ENCODE results near the gene FAM20B. TPM values are rescaled to one million over a fixed set of nuclear protein-coding genes. Genes with fewer than 3 reads are reported as not detected.

FAM20B gene
- total RNA-seq, 2 donors from 2014 or later, result 47.7 to 52.4 TPM

DNA sequence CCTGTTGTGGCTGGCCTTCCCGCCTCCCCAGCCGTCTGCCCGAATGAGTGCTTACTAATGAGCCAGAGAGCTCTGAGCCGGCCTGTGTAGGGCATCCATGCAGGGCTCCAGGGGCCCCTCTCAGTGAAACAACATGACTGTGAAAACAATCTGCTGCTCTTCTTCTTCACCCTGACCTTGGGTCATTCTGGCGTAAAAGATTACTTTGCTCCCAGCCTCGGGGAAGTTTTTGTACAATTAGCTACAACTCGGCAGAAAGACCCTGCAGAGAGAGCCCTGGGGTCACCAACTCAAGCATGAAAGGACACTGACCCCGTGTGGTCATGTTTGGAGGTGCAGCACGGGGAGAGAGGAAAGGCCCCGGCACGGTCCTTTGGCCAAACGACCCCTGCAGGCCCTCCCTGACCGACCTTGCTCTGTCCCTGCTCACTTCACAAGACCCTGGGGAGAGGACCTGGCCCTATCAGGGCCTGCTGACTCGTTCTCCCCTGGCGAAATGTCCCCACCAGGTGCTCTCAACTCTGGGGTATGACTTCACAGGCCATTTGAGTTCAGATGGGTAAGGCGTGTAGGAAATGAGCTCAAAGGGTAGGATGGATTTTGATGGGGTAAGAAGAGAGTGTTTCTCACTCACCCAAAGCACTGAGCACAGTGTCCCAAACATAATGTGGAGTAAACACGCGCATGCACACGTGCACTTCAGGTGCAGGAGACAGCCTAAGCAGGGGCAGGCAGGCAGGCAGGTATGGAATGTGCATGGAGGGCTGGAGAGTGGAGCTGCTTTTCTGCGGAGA lies 22.9 kb upstream of the FAM20B start:
- no peaks in the 10 kb centered on the region for H3K27me3 Mint-ChIP-seq (ENCODE audit: insufficient read depth)
- H3K4me3 ChIP-seq (ENCODE audit: low read length), result no peak overlapping the region
- peak; percentile 98 for DNase-seq
- peaks cover 5% of the 10 kb centered on the region for H3K4me1 Mint-ChIP-seq
- no peak overlapping the region for H3K9ac ChIP-seq (ENCODE audit: extremely low read depth, low read length, poor library complexity, severe bottlenecking)
- no peaks in the 10 kb centered on the region for H3K9me3 ChIP-seq (ENCODE audit: control insufficient read depth, low read length)
- H3K36me3 ChIP-seq (ENCODE audit: control insufficient read depth, insufficient read depth, low read length), result no peaks in the 10 kb centered on the region
- TF ChIP-seq, protein P1, sequence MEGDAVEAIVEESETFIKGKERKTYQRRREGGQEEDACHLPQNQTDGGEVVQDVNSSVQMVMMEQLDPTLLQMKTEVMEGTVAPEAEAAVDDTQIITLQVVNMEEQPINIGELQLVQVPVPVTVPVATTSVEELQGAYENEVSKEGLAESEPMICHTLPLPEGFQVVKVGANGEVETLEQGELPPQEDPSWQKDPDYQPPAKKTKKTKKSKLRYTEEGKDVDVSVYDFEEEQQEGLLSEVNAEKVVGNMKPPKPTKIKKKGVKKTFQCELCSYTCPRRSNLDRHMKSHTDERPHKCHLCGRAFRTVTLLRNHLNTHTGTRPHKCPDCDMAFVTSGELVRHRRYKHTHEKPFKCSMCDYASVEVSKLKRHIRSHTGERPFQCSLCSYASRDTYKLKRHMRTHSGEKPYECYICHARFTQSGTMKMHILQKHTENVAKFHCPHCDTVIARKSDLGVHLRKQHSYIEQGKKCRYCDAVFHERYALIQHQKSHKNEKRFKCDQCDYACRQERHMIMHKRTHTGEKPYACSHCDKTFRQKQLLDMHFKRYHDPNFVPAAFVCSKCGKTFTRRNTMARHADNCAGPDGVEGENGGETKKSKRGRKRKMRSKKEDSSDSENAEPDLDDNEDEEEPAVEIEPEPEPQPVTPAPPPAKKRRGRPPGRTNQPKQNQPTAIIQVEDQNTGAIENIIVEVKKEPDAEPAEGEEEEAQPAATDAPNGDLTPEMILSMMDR (conservative IDR thresholded peaks at IDR 0.05), result peak; percentile 99
- no peaks in the 10 kb centered on the region for H3K36me3 Mint-ChIP-seq (ENCODE audit: low read depth)
- no peaks in the 10 kb centered on the region for H3K27me3 ChIP-seq (ENCODE audit: control insufficient read depth, insufficient read depth, low read length, poor library complexity, severe bottlenecking)
- no peaks in the 10 kb centered on the region for H3K4me1 ChIP-seq (ENCODE audit: control insufficient read depth, insufficient read depth, low read length)
- no peak overlapping the region for H3K4me3 Mint-ChIP-seq
- peak overlapping the region; percentile 32 for H3K27ac ChIP-seq (ENCODE audit: low read depth, low read length)
- H3K27ac Mint-ChIP-seq, result peak overlapping the region; percentile 59
- WGBS, 2 experiments (ENCODE audit: insufficient coverage in 1 of 2, insufficient read length in 1 of 2), result 40 to 42% methylated on average over 12 to 20 of the region's 20 CpGs
- no peaks in the 10 kb centered on the region for H3K9me3 Mint-ChIP-seq

DNA sequence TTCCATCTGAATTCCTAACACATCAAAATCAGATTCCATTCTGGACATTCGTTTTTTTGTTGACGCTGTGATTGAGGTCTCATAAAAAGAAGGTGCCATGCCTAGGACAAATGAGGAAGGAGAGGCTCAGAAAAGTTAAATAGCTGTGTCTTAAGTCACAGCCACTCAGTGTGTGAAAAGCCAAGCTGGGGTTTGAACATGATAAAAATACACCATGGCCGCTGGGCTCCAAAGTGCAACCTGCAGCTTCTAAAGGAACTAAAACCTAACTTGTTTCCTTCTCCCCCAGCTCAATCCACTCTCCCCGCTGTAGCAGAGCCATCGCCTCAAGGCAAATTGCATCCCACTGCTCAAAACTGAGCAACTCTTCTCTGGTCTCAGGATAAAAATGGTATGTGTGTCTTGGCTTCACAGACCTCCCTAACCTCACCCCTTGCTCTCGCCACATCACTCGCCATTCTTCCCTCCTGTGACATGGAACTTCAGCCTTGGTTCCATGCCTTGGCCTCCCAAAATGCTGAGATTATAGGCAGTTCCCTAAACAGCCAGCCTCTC lies 22.1 kb upstream of the FAM20B start:
- Histone ChIP-seq H3K9me3 (ENCODE audit: control insufficient read depth, low read length) (no peaks in the 10 kb centered on the region), H3K4me1 (ENCODE audit: control insufficient read depth, insufficient read depth, low read length) (no peaks in the 10 kb centered on the region), H3K9ac (ENCODE audit: extremely low read depth, low read length, poor library complexity, severe bottlenecking) (no peak overlapping the region), H3K27ac (ENCODE audit: low read depth, low read length) (no peak overlapping the region), H3K36me3 (ENCODE audit: control insufficient read depth, insufficient read depth, low read length) (no peaks in the 10 kb centered on the region), H3K27me3 (ENCODE audit: control insufficient read depth, insufficient read depth, low read length, poor library complexity, severe bottlenecking) (no peaks in the 10 kb centered on the region), H3K4me3 (ENCODE audit: low read length) (no peak overlapping the region)
- TF ChIP-seq, protein P1 (conservative IDR thresholded peaks at IDR 0.05), result no peak
- Mint-ChIP-seq H3K36me3 (ENCODE audit: low read depth) (no peaks in the 10 kb centered on the region), H3K4me3 (no peak overlapping the region), H3K27me3 (ENCODE audit: insufficient read depth) (no peaks in the 10 kb centered on the region), H3K4me1 (peaks cover 5% of the 10 kb centered on the region), H3K9me3 (no peaks in the 10 kb centered on the region), H3K27ac (peak overlapping the region; percentile 1)
- 90 to 91% methylated on average over 6 to 7 of the region's 7 CpGs for WGBS, 2 experiments (ENCODE audit: insufficient coverage in 1 of 2, insufficient read length in 1 of 2)
- DNase-seq, result no peak

DNA sequence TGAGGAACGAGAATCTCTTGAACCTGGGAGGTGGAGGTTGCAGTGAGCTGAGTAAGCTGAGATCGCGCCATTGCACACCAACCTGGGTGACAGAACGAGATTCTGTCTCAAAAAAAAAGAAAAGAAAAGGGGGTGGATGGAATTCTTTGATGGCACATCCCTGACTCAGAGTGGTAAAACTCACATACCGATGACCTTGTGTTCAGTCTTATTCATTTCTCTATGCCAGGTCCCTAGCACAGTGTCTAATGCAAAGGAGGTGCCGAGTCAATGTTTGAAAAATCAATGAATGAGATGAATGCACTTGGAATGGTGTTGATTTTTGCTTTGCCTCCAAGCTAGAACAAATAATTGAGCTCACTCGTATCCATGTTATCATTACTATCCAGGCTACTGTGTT lies 18.5 kb upstream of the FAM20B start:
- no peak for DNase-seq
- Mint-ChIP-seq H3K4me1 (peaks cover 5% of the 10 kb centered on the region), H3K27me3 (ENCODE audit: insufficient read depth) (no peaks in the 10 kb centered on the region), H3K36me3 (ENCODE audit: low read depth) (no peaks in the 10 kb centered on the region), H3K4me3 (no peak overlapping the region), H3K27ac (no peak overlapping the region), H3K9me3 (no peaks in the 10 kb centered on the region)
- H3K4me1 ChIP-seq (ENCODE audit: control insufficient read depth, insufficient read depth, low read length), result no peaks in the 10 kb centered on the region
- no peak overlapping the region for H3K9ac ChIP-seq (ENCODE audit: extremely low read depth, low read length, poor library complexity, severe bottlenecking)
- H3K4me3 ChIP-seq (ENCODE audit: low read length), result no peak overlapping the region
- TF ChIP-seq, protein P1 (conservative IDR thresholded peaks at IDR 0.05), result no peak
- H3K9me3 ChIP-seq (ENCODE audit: control insufficient read depth, low read length), result no peaks in the 10 kb centered on the region
- H3K27me3 ChIP-seq (ENCODE audit: control insufficient read depth, insufficient read depth, low read length, poor library complexity, severe bottlenecking), result no peaks in the 10 kb centered on the region
- H3K27ac ChIP-seq (ENCODE audit: low read depth, low read length), result no peak overlapping the region
- WGBS, 2 experiments (ENCODE audit: insufficient coverage in 1 of 2, insufficient read length in 1 of 2), result 52 to 69% methylated on average over 3 to 7 of the region's 7 CpGs
- H3K36me3 ChIP-seq (ENCODE audit: control insufficient read depth, insufficient read depth, low read length), result no peaks in the 10 kb centered on the region
